Gastroesophageal sphincter (tissue), 4 donors: Measurements from ENCODE around the gene KLF9. TPM values are rescaled to one million over a fixed set of nuclear protein-coding genes. Genes with fewer than 3 reads are reported as not detected.

Experiments
- ATAC-seq: fragments of 150-250 bp; one replicate; pipeline ENCODE4 v1.9.1; 2016; ENCODE audit warnings: mild to moderate bottlenecking, moderate library complexity
- H3K27ac ChIP-seq, 4 donors: fragments of 200-600 bp; sonication (generic) in 3 of 4; 1 replicate in 3 of 4; 2 replicates in 1 of 4; pipeline ENCODE4 v1.5.1; 2016 to 2019
- H3K27me3 ChIP-seq: fragments of 200-600 bp; sonication (generic); one replicate; pipeline ENCODE4 v1.5.1; 2019
- H3K36me3 ChIP-seq, 2 donors: fragments of 200-600 bp; sonication (generic); one replicate each; pipeline ENCODE4 v1.5.1; 2019; ENCODE audit warnings: control low read depth in 1 of 2
- H3K4me1 ChIP-seq, 3 donors: fragments of 200-600 bp; sonication (generic); 1 replicate in 2 of 3; 2 replicates in 1 of 3; pipeline ENCODE4 v1.5.1; 2016 to 2019; ENCODE audit warnings: control low read depth in 2 of 3
- H3K4me3 ChIP-seq, 2 donors: fragments of 200-600 bp; sonication (generic); one replicate each; pipeline ENCODE4 v1.5.1; 2019; ENCODE audit warnings: mild to moderate bottlenecking in 1 of 2, moderate library complexity in 1 of 2
- H3K9me3 ChIP-seq, 3 donors: fragments of 200-600 bp; sonication (generic); one replicate each; pipeline ENCODE4 v1.5.1; 2017 to 2019; ENCODE audit warnings: control low read depth in 2 of 3
- EP300 ChIP-seq: sonication (generic); formaldehyde crosslinking; IDR thresholded peaks from one replicate; pipeline ENCODE4 v1.6.1; 2017; ENCODE audit warnings: antibody characterized with exemption, mild to moderate bottlenecking
- POLR2A ChIP-seq, 2 donors: fragments of 450-650 bp; IDR thresholded peaks; one replicate each; pipeline ENCODE4 v1.6.1; 2017; ENCODE audit warnings: antibody characterized with exemption in 2 of 2, mild to moderate bottlenecking in 2 of 2, moderate library complexity in 1 of 2
- POLR2AphosphoS5 ChIP-seq: sonication (generic); formaldehyde crosslinking; IDR thresholded peaks from one replicate; pipeline ENCODE4 v1.6.1; 2017; ENCODE audit warnings: antibody characterized with exemption
- WGBS, 2 donors: methylation state at CpG; one replicate each; pipeline ENCODE4 v1.1.5; 2018; ENCODE audit warnings: low coverage in 1 of 2; 5-methylcytosine and 5-hydroxymethylcytosine counted together
- total RNA-seq, 4 donors: library from RNA; depleted of rRNA; stranded (reverse); fragments of >200 nt; gene quantifications; one replicate each; pipeline ENCODE4 v1.1.0, GENCODE V29; 2016
- TF ChIP-seq, protein P1 (sequence below), 4 experiments: fragments of 200-600 bp in 2 of 4; fragments of 450-650 bp in 2 of 4; sonication (generic) in 1 of 4; IDR thresholded peaks; one replicate each; pipeline ENCODE4 v1.5.1; 2017 to 2019; ENCODE audit warnings: antibody characterized with exemption in 4 of 4, mild to moderate bottlenecking in 2 of 4, moderate library complexity in 2 of 4

KLF9 gene
- total RNA-seq, 4 donors from 2014 or later, result 117 to 224 (median 154) TPM

DNA sequence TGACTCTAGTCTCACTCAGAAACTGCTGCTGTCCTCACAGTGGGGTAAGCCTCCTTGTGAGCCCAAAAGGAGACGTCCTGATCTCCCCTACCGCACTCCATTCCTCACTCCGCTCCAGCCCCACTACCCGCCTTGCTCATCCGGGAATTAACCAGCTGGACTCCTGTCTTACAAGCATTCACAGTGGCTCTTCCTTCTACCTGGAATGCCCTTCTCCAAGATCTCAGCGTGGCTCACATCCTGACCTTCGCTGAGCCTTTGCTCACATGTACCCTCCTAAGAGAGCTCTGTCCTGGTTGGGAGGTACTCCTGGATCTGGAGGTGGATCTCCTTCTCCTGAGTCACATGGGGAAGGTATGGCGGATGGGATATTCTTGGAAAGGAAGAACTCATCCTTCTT, 10.7 kb upstream of the KLF9 start:
- Histone ChIP-seq H3K4me1 (peaks cover 9 to 51% (median 14%) of the 10 kb centered on the region in 3 donors), H3K27me3 (no peaks in the 10 kb centered on the region), H3K9me3 (no peaks in the 10 kb centered on the region), H3K27ac (no peak overlapping the region), H3K36me3 (no peaks in the 10 kb centered on the region), H3K4me3 (no peak overlapping the region)
- WGBS, 2 donors, result 72 to 88% methylated on average over 5 to 8 of the region's 8 CpGs
- TF ChIP-seq POLR2AphosphoS5 (no peak), EP300 (no peak), POLR2A (IDR thresholded peaks at IDR 0.05) (no peak)
- TF ChIP-seq, protein P1, sequence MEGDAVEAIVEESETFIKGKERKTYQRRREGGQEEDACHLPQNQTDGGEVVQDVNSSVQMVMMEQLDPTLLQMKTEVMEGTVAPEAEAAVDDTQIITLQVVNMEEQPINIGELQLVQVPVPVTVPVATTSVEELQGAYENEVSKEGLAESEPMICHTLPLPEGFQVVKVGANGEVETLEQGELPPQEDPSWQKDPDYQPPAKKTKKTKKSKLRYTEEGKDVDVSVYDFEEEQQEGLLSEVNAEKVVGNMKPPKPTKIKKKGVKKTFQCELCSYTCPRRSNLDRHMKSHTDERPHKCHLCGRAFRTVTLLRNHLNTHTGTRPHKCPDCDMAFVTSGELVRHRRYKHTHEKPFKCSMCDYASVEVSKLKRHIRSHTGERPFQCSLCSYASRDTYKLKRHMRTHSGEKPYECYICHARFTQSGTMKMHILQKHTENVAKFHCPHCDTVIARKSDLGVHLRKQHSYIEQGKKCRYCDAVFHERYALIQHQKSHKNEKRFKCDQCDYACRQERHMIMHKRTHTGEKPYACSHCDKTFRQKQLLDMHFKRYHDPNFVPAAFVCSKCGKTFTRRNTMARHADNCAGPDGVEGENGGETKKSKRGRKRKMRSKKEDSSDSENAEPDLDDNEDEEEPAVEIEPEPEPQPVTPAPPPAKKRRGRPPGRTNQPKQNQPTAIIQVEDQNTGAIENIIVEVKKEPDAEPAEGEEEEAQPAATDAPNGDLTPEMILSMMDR (IDR thresholded peaks at IDR 0.05), result no peak
- no peak for ATAC-seq

DNA sequence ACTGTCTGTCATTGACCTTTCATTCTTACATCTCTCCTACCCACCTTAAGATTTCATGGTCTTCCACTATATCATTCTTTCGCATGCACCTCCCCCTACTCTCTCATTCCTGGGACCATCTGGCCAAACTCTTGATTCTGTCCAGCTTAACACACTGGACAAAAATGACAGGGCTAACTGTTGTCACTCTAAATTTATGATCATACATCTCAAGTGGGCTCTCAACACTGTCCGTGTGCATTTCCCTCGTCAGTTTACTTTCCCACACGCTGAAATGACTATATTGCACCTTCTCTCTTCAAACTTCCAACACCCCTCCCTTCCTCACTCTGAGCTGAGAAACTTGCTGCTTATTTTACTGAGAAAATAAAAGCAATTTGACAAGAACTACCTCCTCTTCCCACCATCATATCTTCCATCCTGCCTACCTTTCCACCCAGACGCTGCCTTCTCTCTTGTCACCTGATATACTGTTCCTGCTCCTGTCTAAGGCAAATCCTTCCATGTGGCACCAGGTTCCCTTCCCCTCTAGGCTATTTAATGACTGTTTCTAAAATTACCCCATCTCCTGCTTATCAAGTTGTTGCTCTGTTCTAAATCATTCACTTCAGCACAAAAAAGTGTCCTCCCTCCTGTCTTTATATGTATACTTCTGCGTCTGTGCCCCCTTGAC, 8.1 kb upstream of the KLF9 start:
- TF ChIP-seq POLR2A (IDR thresholded peaks at IDR 0.05), result no peak
- Histone ChIP-seq H3K9me3 (no peaks in the 10 kb centered on the region), H3K27ac (peak overlapping the region; percentile 76 to 100 (median 100)), H3K36me3 (no peaks in the 10 kb centered on the region), H3K4me1 (peaks cover 9 to 56% (median 14%) of the 10 kb centered on the region in 3 donors), H3K4me3 (no peak overlapping the region), H3K27me3 (no peaks in the 10 kb centered on the region)
- ATAC-seq, result no peak
- 71 to 82% methylated on average over 6 of the region's 6 CpGs for WGBS, 2 donors

DNA sequence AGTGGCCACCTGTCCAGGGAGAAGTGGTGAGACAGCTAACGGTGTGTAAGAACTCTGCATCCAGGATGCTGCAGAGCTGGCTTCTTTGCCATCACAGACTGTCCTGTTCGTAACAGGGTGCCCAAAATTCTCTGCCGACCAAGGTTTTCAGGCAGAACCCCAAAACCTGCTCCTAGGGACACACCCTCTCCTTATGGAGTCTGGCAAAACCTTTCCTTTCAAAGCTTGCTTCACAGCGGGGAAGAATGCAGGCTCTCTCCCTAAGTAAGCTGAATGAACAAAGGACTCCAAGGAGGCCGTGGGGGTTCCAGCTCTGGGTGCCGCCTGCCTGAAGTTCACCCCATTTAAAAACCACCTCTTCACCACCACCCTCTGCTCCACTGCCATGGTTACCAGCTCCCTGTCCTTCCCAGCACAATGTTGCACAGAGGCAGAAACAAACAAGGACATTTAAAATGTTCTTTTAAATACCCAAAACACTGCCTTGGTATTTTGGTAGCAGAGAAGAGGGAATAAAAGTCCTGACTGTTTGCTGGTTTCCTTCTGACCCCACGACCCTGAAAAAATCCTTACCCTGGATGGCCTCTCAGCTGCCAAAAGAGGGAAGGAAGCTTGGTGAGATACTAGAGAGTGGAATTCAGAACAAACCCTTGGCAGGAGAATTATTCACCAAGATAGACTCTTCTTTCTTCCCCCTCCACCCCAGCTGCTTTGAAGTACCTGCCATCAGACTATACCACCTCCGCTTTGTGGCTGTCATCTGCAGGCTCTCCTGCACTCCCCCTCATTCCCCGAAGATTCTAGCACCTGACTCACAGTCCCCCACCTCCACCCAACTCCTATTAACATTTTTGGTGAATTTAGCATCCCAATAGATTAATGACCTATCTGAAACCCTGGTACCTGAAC, 7.1 kb upstream of the KLF9 start:
- Histone ChIP-seq H3K27ac (peak overlapping the region; percentile 76 to 100 (median 100)), H3K36me3 (no peaks in the 10 kb centered on the region), H3K4me1 (peaks cover 9 to 60% (median 14%) of the 10 kb centered on the region in 3 donors), H3K4me3 (peak overlapping the region in 1 of 2 donors; percentile 59), H3K9me3 (no peaks in the 10 kb centered on the region), H3K27me3 (no peaks in the 10 kb centered on the region)
- ATAC-seq, result no peak
- TF ChIP-seq POLR2AphosphoS5, result peak; percentile 66
- TF ChIP-seq, protein P1 (IDR thresholded peaks at IDR 0.05), result no peak
- 25 to 28% methylated on average over 5 to 6 of the region's 9 CpGs for WGBS, 2 donors

DNA sequence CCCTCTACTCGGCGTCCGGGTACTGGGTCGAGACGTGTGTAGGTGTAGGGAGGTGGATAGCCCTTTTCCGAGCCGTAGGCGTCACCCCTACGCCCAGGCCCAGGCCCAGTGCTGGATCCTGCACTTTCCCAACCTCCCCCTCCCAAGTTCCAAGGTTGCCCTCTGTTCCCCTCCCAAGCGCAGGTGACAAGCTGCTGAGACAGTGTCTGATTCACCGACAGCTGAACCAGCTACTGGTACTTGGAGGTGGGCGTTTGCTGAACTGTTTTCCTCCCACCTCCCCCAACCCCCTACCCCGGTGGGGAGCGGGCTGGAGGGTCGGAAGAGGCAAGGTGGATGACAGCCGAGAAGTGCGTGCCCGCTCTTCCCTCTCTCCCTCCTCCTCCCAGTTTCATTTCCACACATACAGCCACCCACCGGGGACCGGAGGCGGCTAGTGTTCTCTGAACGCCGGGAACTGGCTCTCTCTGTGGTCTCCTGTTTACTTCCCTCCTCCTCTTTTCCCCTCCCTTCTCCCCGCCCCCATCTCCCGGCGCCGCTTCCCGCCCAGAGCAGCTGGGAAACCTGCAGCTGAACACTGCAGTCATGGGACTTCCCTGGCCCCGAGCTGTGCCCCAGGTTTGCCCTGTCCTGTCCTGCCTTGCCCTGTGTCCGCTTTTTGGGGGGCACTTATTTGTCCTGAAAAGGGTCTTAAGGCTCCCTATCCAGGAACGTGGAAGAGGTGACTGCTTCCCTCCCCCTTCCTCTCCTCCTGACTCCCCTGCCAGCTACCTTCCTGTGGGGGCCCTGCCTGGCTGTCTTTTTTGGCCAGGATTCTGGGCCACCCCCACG, 6.2 kb upstream of the KLF9 start:
- TF ChIP-seq POLR2A (IDR thresholded peaks at IDR 0.05) (peak; percentile 81), POLR2AphosphoS5 (peak; percentile 97), EP300 (peak; percentile 37)
- TF ChIP-seq, protein P1 (IDR thresholded peaks at IDR 0.05), result no peak
- peaks cover 9 to 69% (median 20%) of the 10 kb centered on the region in 3 donors for H3K4me1 ChIP-seq
- H3K4me3 ChIP-seq, result peak overlapping the region; percentile 2 to 59
- 0% methylated on average over 1 to 4 of the region's 32 CpGs for WGBS, 2 donors
- H3K27me3 ChIP-seq, result no peaks in the 10 kb centered on the region
- ATAC-seq, result peak; percentile 50
- H3K36me3 ChIP-seq, result no peaks in the 10 kb centered on the region
- H3K9me3 ChIP-seq, result no peaks in the 10 kb centered on the region
- peak overlapping the region; percentile 76 to 100 (median 100) for H3K27ac ChIP-seq
